GM18519 (cell line): ENCODE measurements around the gene MYO18A.

Experiments
- ATAC-seq: cut with Tn5 transposase; IDR thresholded peaks from one replicate; pipeline ENCODE4 v1.9.1; 2021; ENCODE audit warnings: mild to moderate bottlenecking, moderate library complexity; ENCODE audit not compliant: unreplicated experiment, low FRiP score

Gene MYO18A

GRCh38 chr17:29167393-29168078, 12.7 kb downstream of the MYO18A start:
- no peak for ATAC-seq

GRCh38 chr17:29166507-29166887, 13.7 kb downstream of the MYO18A start:
- ATAC-seq, result no peak

DNA sequence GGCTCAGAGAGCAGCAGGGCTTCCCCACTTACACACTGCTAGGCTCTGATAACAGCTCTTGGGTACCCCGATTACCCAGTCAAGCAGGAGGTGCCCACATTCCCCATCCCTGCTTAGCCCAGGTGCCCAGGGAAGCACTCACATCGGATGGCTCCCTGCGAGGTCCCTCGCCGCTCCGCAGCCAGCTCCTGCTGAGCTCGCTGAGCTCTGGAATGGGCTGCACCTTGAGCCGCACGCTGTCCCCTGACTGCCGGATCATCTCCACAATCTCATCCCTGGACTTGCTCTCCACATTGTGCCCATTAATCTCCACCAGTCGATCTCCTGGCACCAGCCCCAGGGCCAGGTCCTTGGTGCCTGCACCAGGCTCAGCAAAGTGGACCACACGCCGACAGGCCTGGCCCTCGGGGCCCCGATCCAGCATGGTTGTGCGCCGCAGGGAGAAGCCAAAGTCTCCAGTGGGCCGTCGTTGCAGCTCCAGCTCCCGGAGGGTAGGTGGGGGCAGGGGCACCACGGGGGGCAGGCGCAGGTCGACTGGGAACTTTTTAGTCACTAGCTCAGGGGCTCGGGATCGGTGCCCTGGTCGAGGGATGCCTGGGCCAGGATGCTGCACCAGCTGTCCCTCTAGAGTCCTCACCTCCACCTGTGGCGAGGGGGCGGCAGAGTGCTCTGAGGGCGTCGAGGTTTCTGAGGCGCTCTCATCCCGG, 14.2 kb downstream of the MYO18A start:
- no peak for ATAC-seq

DNA sequence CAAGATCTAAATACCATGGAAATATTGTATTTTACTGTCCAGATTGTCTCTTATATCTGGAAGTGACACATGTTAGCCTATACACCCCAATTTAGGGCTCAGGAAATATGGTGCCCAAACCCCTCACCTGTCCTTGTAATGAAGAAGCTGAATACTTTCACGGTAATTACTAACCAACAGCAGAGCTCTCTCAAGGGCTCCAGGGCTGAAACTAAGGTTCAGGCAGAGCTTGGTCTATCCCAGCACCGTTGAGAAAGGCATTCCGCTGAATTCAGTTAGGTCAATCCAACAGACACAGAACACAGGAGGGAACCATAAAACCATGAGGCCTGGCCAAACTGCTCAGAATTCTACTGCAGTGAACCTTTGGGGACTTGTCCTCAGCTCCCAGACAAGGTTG, 14.9 kb downstream of the MYO18A start:
- no peak for ATAC-seq

DNA sequence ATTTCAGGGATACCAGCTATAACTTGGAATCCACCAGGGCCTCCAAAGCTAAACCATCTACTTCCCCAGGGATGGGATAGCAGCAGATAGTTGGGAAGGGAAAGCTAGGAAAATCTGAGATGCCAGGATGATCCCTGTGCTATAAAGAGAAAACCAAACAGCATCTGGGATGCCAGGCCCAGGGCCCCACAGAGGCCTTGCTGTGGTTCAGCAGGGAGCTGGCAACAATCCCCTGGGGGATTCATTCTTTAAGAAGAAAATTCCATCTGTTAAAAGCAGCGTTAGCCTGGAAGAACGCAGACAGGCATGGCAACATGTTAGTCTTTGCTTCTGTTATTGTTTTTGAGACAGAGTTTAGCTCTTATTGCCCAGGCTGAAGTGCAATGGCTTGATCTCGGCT, 16.6 kb downstream of the MYO18A start:
- ATAC-seq, result no peak

DNA sequence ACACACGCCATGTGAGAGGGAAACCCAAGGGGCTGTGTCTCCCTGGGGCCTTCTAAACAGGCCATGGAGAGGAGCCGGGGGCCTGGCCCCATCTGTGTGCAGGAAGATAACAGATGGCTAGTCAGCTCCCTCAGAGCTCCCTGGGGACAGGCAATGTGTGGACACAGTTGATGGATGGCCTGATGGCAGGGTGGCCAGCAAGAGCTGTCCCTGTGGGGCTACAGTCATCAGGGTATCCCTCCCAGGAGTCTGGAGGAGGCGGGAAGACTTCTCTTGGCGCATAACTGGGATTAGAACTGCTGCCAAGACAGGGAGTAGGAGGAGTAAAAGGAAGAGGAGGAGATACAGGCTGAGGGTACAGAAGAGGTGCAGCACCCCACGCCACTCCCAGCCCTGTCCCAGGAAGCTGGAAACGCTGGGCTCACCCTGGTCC, 17.3 kb downstream of the MYO18A start:
- ATAC-seq, result no peak

- ATAC-seq, result no peak
Observed at GRCh38 chr17:29162082-29162908, 17.9 kb downstream of the MYO18A start.

- no peak for ATAC-seq
Observed at GRCh38 chr17:29160253-29160652, 19.9 kb downstream of the MYO18A start.

DNA sequence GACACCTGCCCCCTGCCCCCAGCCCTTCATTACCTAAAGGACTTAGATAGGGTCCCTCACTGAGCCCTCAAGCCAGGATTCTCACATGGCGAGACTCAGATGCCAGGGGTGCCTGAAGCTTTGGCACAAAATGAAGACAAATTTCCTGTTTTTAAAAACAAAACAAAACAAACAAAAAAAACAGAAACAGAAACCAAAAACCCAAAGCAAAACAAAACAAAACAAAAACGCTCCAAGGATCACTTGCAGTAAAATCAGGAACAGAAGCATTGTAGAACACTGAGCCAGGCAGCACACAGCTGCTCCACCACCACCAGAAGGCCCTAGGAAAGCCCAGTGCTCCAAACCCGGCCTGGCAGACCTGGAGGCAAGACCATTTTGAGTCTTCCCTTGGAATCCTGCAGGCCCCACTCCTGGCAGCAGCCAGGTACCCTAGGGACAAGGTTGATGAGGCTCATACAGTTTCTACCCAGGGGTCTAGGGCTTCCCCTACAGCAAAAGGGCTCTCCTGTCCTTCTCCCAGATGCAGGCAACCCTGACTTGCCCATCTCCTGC, 20.8 kb downstream of the MYO18A start:
- ATAC-seq, result no peak

- ATAC-seq, result no peak
Observed at GRCh38 chr17:29158488-29159275, 21.5 kb downstream of the MYO18A start.

DNA sequence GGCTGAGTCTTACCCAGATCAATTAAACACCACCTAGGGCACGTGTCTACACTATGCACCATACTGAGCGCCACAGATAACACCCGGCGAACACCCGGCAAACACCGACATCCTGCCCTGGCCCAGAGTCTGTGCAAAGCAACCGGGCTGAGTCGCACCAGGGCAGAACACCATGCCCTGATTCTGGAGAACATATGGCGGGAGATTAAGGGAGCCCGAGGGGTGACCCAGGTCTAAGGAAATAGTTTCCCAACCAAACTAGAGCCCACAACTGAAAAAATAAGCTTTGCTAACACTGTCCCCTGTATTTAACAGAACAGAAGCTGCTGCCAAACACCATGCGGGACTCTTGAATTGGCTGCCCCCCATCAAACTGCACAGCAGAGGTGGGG, 22.1 kb downstream of the MYO18A start:
- ATAC-seq, result no peak

- no peak for ATAC-seq
Observed at GRCh38 chr17:29157310-29157709, 22.9 kb downstream of the MYO18A start.

GRCh38 chr17:29156781-29157180, 23.4 kb downstream of the MYO18A start:
- ATAC-seq, result no peak

DNA sequence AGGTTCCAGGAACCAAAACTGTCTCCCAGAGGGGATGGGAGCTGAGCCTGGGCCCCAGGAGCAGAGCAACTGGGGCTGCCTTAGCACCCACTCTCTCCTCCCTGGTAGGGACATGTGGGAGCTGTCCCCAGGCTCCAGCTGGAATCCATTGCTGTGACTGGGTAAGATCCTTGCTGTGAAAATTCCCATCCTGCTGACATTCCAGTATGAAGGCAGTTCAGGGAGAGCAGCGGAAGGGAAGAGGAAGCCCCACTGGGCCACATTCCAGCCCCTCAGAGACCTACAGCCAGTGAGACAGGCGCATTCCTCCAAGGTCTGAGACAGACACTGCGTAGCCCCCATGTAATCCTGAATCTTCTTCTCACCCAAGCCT, 24.2 kb downstream of the MYO18A start:
- ATAC-seq, result no peak

DNA sequence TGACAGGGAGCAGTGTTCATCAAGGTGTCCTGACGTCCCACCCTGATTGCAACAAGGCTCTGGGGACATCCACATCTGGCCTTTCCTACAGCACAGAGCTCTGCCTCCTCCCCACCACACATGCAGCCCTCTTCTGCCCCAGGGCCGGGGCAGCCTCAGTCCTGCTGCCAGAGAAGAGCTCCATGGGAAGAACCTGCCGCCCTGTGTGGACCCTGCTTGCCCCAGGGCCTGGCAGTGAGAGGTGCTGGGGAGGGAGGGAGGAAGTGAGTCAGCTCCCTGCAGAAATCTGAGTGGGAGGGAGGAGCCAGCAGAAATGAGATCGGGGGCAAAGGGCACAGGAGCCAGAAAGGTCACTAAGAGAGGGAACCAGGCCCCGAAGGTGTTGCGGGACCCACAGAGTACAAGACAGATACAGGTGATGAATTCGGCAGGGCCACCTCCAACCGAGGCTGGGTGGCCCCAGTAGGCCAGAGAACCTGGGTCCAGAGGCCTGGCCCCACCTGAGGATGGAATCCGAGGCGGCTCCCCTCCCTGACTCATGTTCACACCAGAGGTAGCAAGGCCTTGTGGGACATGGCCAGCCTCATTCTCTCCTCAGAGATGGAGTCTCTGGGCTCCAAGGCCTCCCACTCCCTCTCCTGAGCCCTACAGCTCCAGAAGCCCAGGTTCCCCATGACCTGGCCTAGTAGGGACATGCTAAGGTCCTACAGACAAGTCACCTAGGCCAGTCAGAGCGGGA, 24.8 kb downstream of the MYO18A start:
- ATAC-seq, result no peak

GRCh38 chr17:29154516-29155226, 25.5 kb downstream of the MYO18A start:
- no peak for ATAC-seq

DNA sequence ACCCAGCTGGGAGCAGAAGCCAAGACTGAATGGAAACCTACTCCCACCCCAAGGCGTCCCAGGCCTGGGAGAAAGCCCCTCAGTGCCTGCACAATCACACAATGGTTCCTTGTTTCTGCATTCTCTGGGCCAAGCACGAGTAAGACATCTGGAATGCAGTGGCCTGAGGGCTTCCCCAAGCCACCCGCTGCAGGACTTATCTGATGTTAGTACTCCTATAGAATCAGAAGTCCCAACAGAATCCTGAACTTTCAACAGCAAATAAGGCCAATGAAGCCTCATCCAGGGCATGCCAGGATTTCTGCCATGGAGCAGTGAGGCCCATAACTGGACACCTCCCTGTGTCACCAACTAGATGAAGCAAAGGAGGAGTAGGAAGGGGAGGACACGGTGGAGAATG, 28.6 kb downstream of the MYO18A start:
- ATAC-seq, result no peak

GRCh38 chr17:29150161-29150560, 30.0 kb downstream of the MYO18A start:
- ATAC-seq, result no peak

DNA sequence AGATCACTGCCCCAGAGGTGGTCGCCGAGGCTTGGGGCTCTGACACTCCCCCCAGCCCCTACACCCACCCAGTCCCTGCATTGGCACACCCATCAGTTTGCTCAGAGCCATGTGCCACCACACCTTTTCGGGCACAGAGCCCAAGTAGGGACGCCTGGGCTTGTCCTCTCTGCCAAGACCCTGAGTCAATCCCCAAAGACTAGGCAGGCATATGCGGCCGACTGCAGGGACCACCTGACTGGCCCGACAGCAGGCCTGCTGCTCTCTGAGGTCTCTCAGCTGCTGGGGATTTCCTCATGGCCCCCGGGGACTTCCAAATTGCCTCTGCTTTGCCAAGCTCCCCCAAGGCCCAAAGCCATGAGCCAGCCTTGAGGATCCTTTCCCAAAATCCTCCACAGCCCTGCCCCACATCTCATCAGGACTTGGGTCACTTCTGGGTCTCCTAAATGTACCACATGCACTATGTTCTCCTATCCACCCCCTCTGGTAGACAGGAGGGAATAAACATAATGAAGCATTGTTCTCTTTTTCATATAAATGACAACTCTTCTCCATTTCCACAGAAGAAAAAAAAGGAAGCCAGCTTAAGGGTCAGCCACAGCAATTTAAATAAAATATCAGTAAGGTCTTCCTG, 30.6 kb downstream of the MYO18A start:
- no peak for ATAC-seq
